Hepatocyte (in vitro differentiated cells): ENCODE measurements around the gene LSS. TPM values are rescaled to one million over a fixed set of nuclear protein-coding genes. Genes with fewer than 3 reads are reported as not detected.

Source experiments
- DNase-seq: peaks from one replicate; pipeline ENCODE4 v3.0.0-alpha.2; 2016; ENCODE audit warnings: low spot score
- H2AFZ ChIP-seq: fragments of 200-600 bp; sonication (generic); 2 replicates; pipeline ENCODE4 v1.6.0; 2016; ENCODE audit warnings: antibody characterized with exemption, mild to moderate bottlenecking
- H3K27ac ChIP-seq: fragments of 200-600 bp; sonication (generic); 2 replicates; pipeline ENCODE4 v1.5.1; 2016; ENCODE audit warnings: mild to moderate bottlenecking
- H3K27me3 ChIP-seq: fragments of 200-600 bp; sonication (generic); 2 replicates; pipeline ENCODE4 v1.6.1; 2016
- H3K36me3 ChIP-seq: fragments of 200-600 bp; sonication (generic); replicated peaks from 2 replicates; pipeline ENCODE4 v1.5.1; 2016; ENCODE audit warnings: low read depth; ENCODE audit not compliant: insufficient read depth
- H3K4me1 ChIP-seq: fragments of 200-600 bp; sonication (generic); 2 replicates; pipeline ENCODE4 v1.5.1; 2016; ENCODE audit warnings: mild to moderate bottlenecking, moderate library complexity; ENCODE audit not compliant: insufficient read depth
- H3K4me2 ChIP-seq: fragments of 200-600 bp; sonication (generic); 2 replicates; pipeline ENCODE4 v1.6.0; 2016
- H3K4me3 ChIP-seq: fragments of 200-600 bp; sonication (generic); 2 replicates; pipeline ENCODE4 v1.5.1; 2016; ENCODE audit warnings: mild to moderate bottlenecking
- H3K79me2 ChIP-seq: fragments of 200-600 bp; sonication (generic); 2 replicates; pipeline ENCODE4 v1.6.0; 2017; ENCODE audit warnings: mild to moderate bottlenecking
- H3K9me2 ChIP-seq: fragments of 200-600 bp; sonication (generic); replicated peaks from 2 replicates; pipeline ENCODE4 v1.6.0; 2017; ENCODE audit warnings: mild to moderate bottlenecking; ENCODE audit not compliant: insufficient read depth
- H3K9me3 ChIP-seq: fragments of 200-600 bp; sonication (generic); 2 replicates; pipeline ENCODE4 v1.5.1; 2016; ENCODE audit warnings: low read depth, mild to moderate bottlenecking
- H4K20me1 ChIP-seq: fragments of 200-600 bp; sonication (generic); 2 replicates; pipeline ENCODE4 v1.6.0; 2016; ENCODE audit warnings: mild to moderate bottlenecking; ENCODE audit not compliant: insufficient read depth, poor library complexity, severe bottlenecking
- CTCF ChIP-seq: fragments of 200-600 bp; sonication (generic); IDR thresholded peaks from 2 replicates; pipeline ENCODE4 v1.5.1; 2016; ENCODE audit warnings: antibody characterized with exemption, mild to moderate bottlenecking; ENCODE audit not compliant: poor library complexity
- EZH2 ChIP-seq: fragments of 200-600 bp; sonication (generic); IDR thresholded peaks from 2 replicates; pipeline ENCODE4 v1.6.1; 2016; ENCODE audit warnings: antibody characterized with exemption, mild to moderate bottlenecking, borderline replicate concordance
- EZH2phosphoT487 ChIP-seq: fragments of 200-600 bp; sonication (generic); IDR thresholded peaks from one replicate; pipeline ENCODE4 v1.6.1; 2018; ENCODE audit warnings: antibody characterized with exemption, mild to moderate bottlenecking, low read depth, moderate library complexity; ENCODE audit not compliant: unreplicated experiment, severe bottlenecking
- WGBS: methylation state at CpG from one replicate; pipeline ENCODE4 v1.1.6; 2016; ENCODE audit warnings: low lambda C conversion rate; ENCODE audit errors: missing lambda C conversion rate; 5-methylcytosine and 5-hydroxymethylcytosine counted together
- polyA plus RNA-seq: library from polyadenylated mRNA; unstranded; fragments of >200 nt; fragmentation: Nextera tagmentation; extraction: Ambion mirVana; gene quantifications from 2 replicates; pipeline ENCODE4 v1.2.1, GENCODE V29; 2016
- total RNA-seq: library from RNA; depleted of rRNA; stranded (reverse); fragments of >200 nt; gene quantifications from 2 replicates; pipeline ENCODE4 v1.2.3, GENCODE V29; 2014

LSS gene
- total and polyA plus RNA-seq, 2 experiments from 2014 or later = 131 to 146 TPM

GRCh38 chr21:46210378-46211136 lies 18.0 kb downstream of the LSS start:
- Histone ChIP-seq H2AFZ (no peak overlapping the region), H3K4me2 (no peak overlapping the region), H3K4me1 (peaks cover 6% of the 10 kb centered on the region), H3K27me3 (no peaks in the 10 kb centered on the region), H3K9me3 (no peaks in the 10 kb centered on the region), H3K36me3 (no peaks in the 10 kb centered on the region), H3K27ac (no peak overlapping the region), H3K79me2 (no peaks in the 10 kb centered on the region), H3K4me3 (no peak overlapping the region), H3K9me2 (no peaks in the 10 kb centered on the region), H4K20me1 (peaks cover 2% of the 10 kb centered on the region)
- WGBS = 94% methylated on average over 16 of the region's 16 CpGs
- TF ChIP-seq CTCF (no peak), EZH2 (no peak), EZH2phosphoT487 (no peak)
- no peak for DNase-seq

GRCh38 chr21:46208761-46209721 lies 19.5 kb downstream of the LSS start:
- TF ChIP-seq EZH2 (no peak), EZH2phosphoT487 (no peak), CTCF (no peak)
- Histone ChIP-seq H3K4me1 (peaks cover 5% of the 10 kb centered on the region), H3K4me3 (no peak overlapping the region), H3K79me2 (no peaks in the 10 kb centered on the region), H3K36me3 (no peaks in the 10 kb centered on the region), H3K9me3 (no peaks in the 10 kb centered on the region), H3K27me3 (no peaks in the 10 kb centered on the region), H2AFZ (no peak overlapping the region), H3K4me2 (no peak overlapping the region), H3K27ac (no peak overlapping the region), H4K20me1 (peaks cover 2% of the 10 kb centered on the region), H3K9me2 (no peaks in the 10 kb centered on the region)
- DNase-seq = no peak
- WGBS = 97% methylated on average over 20 of the region's 23 CpGs

- H3K4me1 ChIP-seq = no peaks in the 10 kb centered on the region
- H3K79me2 ChIP-seq = peaks cover 2% of the 10 kb centered on the region
- H4K20me1 ChIP-seq = no peaks in the 10 kb centered on the region
- no peak overlapping the region for H3K4me2 ChIP-seq
- TF ChIP-seq EZH2phosphoT487 (no peak), CTCF (no peak), EZH2 (no peak)
- WGBS = 96% methylated on average over 25 of the region's 27 CpGs
- no peaks in the 10 kb centered on the region for H3K27me3 ChIP-seq
- no peaks in the 10 kb centered on the region for H3K9me3 ChIP-seq
- no peak overlapping the region for H3K27ac ChIP-seq
- H3K4me3 ChIP-seq = no peak overlapping the region
- H2AFZ ChIP-seq = no peak overlapping the region
- H3K9me2 ChIP-seq = no peaks in the 10 kb centered on the region
- no peak for DNase-seq
- H3K36me3 ChIP-seq = no peaks in the 10 kb centered on the region
Measured at GRCh38 chr21:46207920-46208591, 20.5 kb downstream of the LSS start.
